DOHH2 (cell line): ENCODE data around the gene ALPK1.

Source experiments
- EZH2phosphoT487 ChIP-seq: fragments of 200-600 bp; sonication (generic); IDR thresholded peaks from 2 replicates; pipeline ENCODE4 v1.6.1; 2017; ENCODE audit warnings: borderline replicate concordance, mild to moderate bottlenecking, antibody characterized with exemption, low read length, moderate library complexity, mixed read lengths
- TF ChIP-seq, protein P1 (sequence below): fragments of 200-600 bp; sonication (generic); IDR thresholded peaks from one replicate; pipeline ENCODE4 v1.5.1; 2014; ENCODE audit warnings: antibody characterized with exemption, mild to moderate bottlenecking, low read depth, low read length; ENCODE audit not compliant: poor library complexity, severe bottlenecking

DNA sequence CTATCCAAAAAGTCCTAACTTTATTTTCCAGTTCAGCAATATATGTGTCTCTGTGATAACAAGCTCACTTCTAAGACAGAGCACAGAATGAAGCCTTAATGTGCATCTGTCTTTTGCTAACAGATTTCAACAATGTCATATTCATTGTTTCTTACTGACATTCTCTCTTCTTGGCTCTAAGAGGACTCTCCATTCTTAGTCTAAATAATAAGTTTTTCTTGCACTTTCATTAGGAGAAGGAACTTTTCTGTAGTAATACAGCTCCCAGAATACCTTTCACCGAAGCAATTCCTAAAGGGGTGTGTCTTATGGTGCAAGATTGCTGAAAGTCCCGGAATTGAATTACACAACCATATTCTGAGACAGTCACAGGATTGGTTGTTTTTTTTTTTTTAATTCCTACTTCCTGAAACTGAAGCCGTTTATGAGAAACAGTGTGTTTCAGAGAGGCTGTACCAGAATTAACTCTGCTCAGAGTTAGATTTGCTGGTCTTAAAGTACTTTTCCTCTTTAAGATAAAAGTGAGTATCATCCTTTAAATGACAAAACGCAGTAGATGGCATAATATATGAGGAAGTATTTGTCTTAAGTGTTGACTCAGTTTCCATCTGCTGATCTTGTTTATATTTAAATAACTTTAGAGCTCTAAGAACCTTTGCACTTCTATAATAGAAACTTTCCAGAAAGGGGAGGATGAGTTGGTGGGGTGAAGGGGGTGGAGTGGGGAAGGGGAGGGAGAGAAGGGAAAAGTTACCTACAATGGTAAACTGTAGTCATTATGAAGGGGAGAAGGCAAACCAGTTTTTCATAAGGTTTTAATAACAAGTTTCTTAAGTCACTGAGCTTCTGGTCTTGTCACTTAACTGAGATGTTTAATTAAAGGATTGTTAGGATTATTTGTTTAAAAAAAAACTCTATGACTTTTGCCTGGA, at the start of gene ALPK1:
- TF ChIP-seq, protein P1, sequence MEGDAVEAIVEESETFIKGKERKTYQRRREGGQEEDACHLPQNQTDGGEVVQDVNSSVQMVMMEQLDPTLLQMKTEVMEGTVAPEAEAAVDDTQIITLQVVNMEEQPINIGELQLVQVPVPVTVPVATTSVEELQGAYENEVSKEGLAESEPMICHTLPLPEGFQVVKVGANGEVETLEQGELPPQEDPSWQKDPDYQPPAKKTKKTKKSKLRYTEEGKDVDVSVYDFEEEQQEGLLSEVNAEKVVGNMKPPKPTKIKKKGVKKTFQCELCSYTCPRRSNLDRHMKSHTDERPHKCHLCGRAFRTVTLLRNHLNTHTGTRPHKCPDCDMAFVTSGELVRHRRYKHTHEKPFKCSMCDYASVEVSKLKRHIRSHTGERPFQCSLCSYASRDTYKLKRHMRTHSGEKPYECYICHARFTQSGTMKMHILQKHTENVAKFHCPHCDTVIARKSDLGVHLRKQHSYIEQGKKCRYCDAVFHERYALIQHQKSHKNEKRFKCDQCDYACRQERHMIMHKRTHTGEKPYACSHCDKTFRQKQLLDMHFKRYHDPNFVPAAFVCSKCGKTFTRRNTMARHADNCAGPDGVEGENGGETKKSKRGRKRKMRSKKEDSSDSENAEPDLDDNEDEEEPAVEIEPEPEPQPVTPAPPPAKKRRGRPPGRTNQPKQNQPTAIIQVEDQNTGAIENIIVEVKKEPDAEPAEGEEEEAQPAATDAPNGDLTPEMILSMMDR, result no peak
- no peak for TF ChIP-seq EZH2phosphoT487
